GM21825 (cell line): Measurements from ENCODE around the gene UBE4A.

Experiments
- ATAC-seq: cut with Tn5 transposase; IDR thresholded peaks from one replicate; pipeline ENCODE4 v1.9.1; 2021; ENCODE audit warnings: mild to moderate bottlenecking, moderate library complexity; ENCODE audit not compliant: unreplicated experiment

The UBE4A gene

GRCh38 chr11:118359295-118359958 lies at the start of gene UBE4A:
UBE4A (plus strand) TSS chr11:118359600; CDS start chr11:118365081, 5,481 bp downstream.
- peak; percentile 88 for ATAC-seq

GRCh38 chr11:118310271-118310670 lies 49.1 kb upstream of the UBE4A start:
- no peak for ATAC-seq

- ATAC-seq: no peak
Observed at GRCh38 chr11:118310781-118311485, 48.5 kb upstream of the UBE4A start.

- ATAC-seq: no peak
Observed at GRCh38 chr11:118311518-118311917, 47.9 kb upstream of the UBE4A start.

GRCh38 chr11:118312328-118312727 lies 47.1 kb upstream of the UBE4A start:
- ATAC-seq: no peak

GRCh38 chr11:118313242-118313641 lies 46.2 kb upstream of the UBE4A start:
- no peak for ATAC-seq

- ATAC-seq: no peak
Observed at GRCh38 chr11:118314988-118315411, 44.4 kb upstream of the UBE4A start.

GRCh38 chr11:118318124-118318523 lies 41.3 kb upstream of the UBE4A start:
- ATAC-seq: no peak

GRCh38 chr11:118318581-118319336 lies 40.6 kb upstream of the UBE4A start:
- ATAC-seq: no peak

GRCh38 chr11:118319337-118319707 lies 40.1 kb upstream of the UBE4A start:
- no peak for ATAC-seq

- no peak for ATAC-seq
Observed at GRCh38 chr11:118320515-118320914, 38.9 kb upstream of the UBE4A start.

- no peak for ATAC-seq
Observed at GRCh38 chr11:118321386-118322082, 37.9 kb upstream of the UBE4A start.

GRCh38 chr11:118322721-118323120 lies 36.7 kb upstream of the UBE4A start:
- no peak for ATAC-seq

GRCh38 chr11:118325283-118325682 lies 34.1 kb upstream of the UBE4A start:
- no peak for ATAC-seq

- no peak for ATAC-seq
Observed at GRCh38 chr11:118328745-118329144, 30.7 kb upstream of the UBE4A start.

GRCh38 chr11:118334745-118335144 lies 24.7 kb upstream of the UBE4A start:
- no peak for ATAC-seq

GRCh38 chr11:118338637-118339061 lies 20.8 kb upstream of the UBE4A start:
- no peak for ATAC-seq

- no peak for ATAC-seq
Observed at GRCh38 chr11:118339281-118339961, 20.0 kb upstream of the UBE4A start.

- ATAC-seq: no peak
Observed at GRCh38 chr11:118340449-118340848, 19.0 kb upstream of the UBE4A start.

- no peak for ATAC-seq
Observed at GRCh38 chr11:118341261-118341660, 18.1 kb upstream of the UBE4A start.
